Kidney (tissue), 14 donors: ENCODE results near the gene PRDM16. TPM values are rescaled to one million over a fixed set of nuclear protein-coding genes. Genes with fewer than 3 reads are reported as not detected.

Experiments used
- DNase-seq, 5 donors: peaks; one replicate each; pipeline ENCODE4 v3.0.0-alpha.2; 2013 to 2020
- FAIRE-seq: peaks from 2 replicates; lab custom pipeline; 2012; peaks lifted over from hg19 to GRCh38; lab: Jason Lieb, UNC
- H3K27ac ChIP-seq, 2 donors: one replicate each; pipeline ENCODE4 v1.7.0; 2013; ENCODE audit warnings: low read depth in 2 of 2, low read length in 2 of 2, inconsistent platforms in 1 of 2
- H3K27me3 ChIP-seq: one replicate; pipeline ENCODE4 v1.7.1; 2013; ENCODE audit warnings: low read length, inconsistent platforms; ENCODE audit not compliant: control insufficient read depth, insufficient read depth
- H3K36me3 ChIP-seq, 3 donors: one replicate each; pipeline versions ENCODE4 v1.7.0 to v1.7.1; 2013; ENCODE audit warnings: low read length in 3 of 3, control low read depth in 1 of 3, inconsistent platforms in 1 of 3; ENCODE audit not compliant: insufficient read depth in 3 of 3, control insufficient read depth in 2 of 3
- H3K4me1 ChIP-seq, 3 donors: one replicate each; pipeline versions ENCODE4 v1.7.0 to v1.7.1; 2013; ENCODE audit warnings: low read length in 3 of 3, inconsistent platforms in 1 of 3, low read depth in 1 of 3; ENCODE audit not compliant: control insufficient read depth in 2 of 3, insufficient read depth in 2 of 3
- H3K4me3 ChIP-seq, 3 donors: one replicate each; pipeline versions ENCODE4 v1.7.0 to v1.8.1; 2013; ENCODE audit warnings: low read length in 3 of 3, control low read depth in 1 of 3, inconsistent platforms in 1 of 3
- H3K9ac ChIP-seq, 3 donors: one replicate each; pipeline versions ENCODE4 v1.7.0 to v1.7.1; 2013; ENCODE audit warnings: low read length in 3 of 3, control low read depth in 1 of 3, inconsistent platforms in 1 of 3
- H3K9me3 ChIP-seq, 3 donors: one replicate each; pipeline versions ENCODE4 v1.7.0 to v1.7.1; 2013; ENCODE audit warnings: low read length in 3 of 3, control low read depth in 1 of 3, inconsistent platforms in 1 of 3; ENCODE audit not compliant: control insufficient read depth in 2 of 3, insufficient read depth in 1 of 3
- intact Hi-C: fragments of 100-400 bp; cut with DNase I; formaldehyde crosslinking; loops from one replicate; pipeline ENCODE4 v1.11.1; 2022
- polyA plus RNA-seq: library from polyadenylated mRNA; stranded (reverse); fragments of 350-450 nt; fragmentation: Illumina TruSeq; extraction: RNeasy Lipid Tissue Mini Kit (QIAGEN cat#74804); gene quantifications from one replicate; pipeline ENCODE4 v1.2.3, GENCODE V29; 2014; ENCODE audit warnings: low read depth, low replicate concordance; ENCODE audit not compliant: insufficient read depth
- total RNA-seq: library from RNA; stranded (reverse); fragmentation: NEBNext Ultra II Directional; extraction: Animal tissue kit (Norgen Biotek cat#: 25700); gene quantifications from one replicate; pipeline ENCODE4 v1.2.1, GENCODE V29; 2021
- TF ChIP-seq, protein P1 (sequence below): IDR thresholded peaks from 3 replicates; pipeline ENCODE4 v1.5.1; 2012; ENCODE audit warnings: mild to moderate bottlenecking, moderate library complexity, borderline replicate concordance; ENCODE audit not compliant: insufficient read depth; ENCODE audit errors: extremely low read depth
- donor health status: control.
- donor health status: control.
- donor health status: control.
- donor health status: control.
- donor health status: control.
- donor health status: DM: yes; HTN: yes; CAD: no.
- donor health status: Normal renal cell carcinoma (clear cell type).

PRDM16 gene
- total and polyA plus RNA-seq, 2 donors from 2014 or later, result 3.0 to 21.9 TPM

DNA sequence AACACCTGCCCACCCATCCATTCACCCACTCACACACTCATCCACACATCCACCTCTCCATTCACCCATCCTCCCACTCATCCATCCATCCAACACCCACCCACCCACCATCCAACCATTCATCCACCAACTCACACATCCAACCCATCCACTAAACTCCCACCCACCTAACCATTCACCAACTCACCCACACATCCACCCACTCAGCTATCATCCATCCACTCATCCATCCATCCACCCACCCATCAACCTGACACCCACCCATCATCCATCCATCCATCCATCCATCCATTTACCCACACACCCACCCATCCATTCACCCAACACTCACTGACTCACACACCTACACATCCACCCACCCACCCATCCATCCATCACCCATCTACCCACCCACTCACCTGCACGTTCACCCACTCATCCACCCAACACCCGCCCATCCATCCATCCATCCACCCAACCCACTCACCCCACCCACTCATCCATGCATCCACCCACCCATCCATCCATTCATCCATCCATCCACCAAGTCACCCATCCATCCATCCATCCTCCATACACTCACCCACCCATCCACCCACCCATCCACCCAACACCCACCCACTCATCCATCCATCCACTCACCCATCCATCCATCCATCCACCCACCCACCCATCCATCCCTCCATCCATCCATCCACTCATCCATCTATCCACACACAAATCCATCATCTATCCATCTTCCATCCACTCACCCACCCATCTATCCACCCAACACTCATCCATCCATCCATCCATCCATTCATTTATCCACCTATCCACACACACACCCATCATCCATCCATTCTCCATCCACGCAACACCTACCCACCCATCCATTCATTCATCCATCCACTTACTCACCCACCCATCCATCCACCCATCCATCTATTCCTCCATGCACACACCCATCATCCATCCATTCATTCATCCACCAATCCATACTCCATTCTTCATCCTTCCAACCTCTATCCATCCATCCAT is 17.4 kb upstream of the PRDM16 start:
- Histone ChIP-seq H3K4me3 (no peak overlapping the region), H3K36me3 (no peaks in the 10 kb centered on the region), H3K4me1 (no peaks in the 10 kb centered on the region), H3K27ac (no peak overlapping the region), H3K9ac (no peak overlapping the region), H3K9me3 (peaks cover 0 to 5% (median 0%) of the 10 kb centered on the region in 3 donors), H3K27me3 (no peaks in the 10 kb centered on the region)
- FAIRE-seq, result no peak
- peak in 2 of 5 donors; percentile 3 to 16 for DNase-seq
- intact Hi-C loops, result no loop called here
- TF ChIP-seq, protein P1, sequence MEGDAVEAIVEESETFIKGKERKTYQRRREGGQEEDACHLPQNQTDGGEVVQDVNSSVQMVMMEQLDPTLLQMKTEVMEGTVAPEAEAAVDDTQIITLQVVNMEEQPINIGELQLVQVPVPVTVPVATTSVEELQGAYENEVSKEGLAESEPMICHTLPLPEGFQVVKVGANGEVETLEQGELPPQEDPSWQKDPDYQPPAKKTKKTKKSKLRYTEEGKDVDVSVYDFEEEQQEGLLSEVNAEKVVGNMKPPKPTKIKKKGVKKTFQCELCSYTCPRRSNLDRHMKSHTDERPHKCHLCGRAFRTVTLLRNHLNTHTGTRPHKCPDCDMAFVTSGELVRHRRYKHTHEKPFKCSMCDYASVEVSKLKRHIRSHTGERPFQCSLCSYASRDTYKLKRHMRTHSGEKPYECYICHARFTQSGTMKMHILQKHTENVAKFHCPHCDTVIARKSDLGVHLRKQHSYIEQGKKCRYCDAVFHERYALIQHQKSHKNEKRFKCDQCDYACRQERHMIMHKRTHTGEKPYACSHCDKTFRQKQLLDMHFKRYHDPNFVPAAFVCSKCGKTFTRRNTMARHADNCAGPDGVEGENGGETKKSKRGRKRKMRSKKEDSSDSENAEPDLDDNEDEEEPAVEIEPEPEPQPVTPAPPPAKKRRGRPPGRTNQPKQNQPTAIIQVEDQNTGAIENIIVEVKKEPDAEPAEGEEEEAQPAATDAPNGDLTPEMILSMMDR, result no peak

DNA sequence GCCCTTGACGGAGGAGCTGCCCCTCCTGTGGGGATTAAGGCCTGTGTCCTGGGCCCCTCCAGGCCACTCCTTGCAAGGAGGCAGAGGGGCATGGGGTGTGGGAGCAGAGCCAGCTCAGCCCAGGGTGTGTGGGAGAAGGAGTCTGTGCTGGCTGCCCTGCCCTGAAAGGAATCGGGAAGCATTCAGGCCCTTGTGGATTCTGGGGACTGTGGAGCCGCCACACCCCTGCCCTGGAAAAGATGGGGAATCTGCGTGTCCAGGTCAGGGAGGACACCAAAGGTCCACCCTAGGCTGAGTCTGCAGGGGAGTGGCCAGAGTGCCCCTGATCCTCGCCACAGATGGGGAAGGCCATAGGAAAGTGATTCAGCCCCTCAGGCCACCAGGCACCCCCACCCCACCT is 16.5 kb upstream of the PRDM16 start:
- no peaks in the 10 kb centered on the region for H3K36me3 ChIP-seq
- H3K27me3 ChIP-seq, result no peaks in the 10 kb centered on the region
- H3K27ac ChIP-seq, result no peak overlapping the region
- peaks cover 0 to 5% (median 0%) of the 10 kb centered on the region in 3 donors for H3K9me3 ChIP-seq
- TF ChIP-seq, protein P1, result no peak
- intact Hi-C loops, result no loop called here
- FAIRE-seq (no peak), DNase-seq (peak in 3 of 5 donors; percentile 7 to 38 (median 14))
- H3K9ac ChIP-seq, result no peak overlapping the region
- no peak overlapping the region for H3K4me3 ChIP-seq
- no peaks in the 10 kb centered on the region for H3K4me1 ChIP-seq

DNA sequence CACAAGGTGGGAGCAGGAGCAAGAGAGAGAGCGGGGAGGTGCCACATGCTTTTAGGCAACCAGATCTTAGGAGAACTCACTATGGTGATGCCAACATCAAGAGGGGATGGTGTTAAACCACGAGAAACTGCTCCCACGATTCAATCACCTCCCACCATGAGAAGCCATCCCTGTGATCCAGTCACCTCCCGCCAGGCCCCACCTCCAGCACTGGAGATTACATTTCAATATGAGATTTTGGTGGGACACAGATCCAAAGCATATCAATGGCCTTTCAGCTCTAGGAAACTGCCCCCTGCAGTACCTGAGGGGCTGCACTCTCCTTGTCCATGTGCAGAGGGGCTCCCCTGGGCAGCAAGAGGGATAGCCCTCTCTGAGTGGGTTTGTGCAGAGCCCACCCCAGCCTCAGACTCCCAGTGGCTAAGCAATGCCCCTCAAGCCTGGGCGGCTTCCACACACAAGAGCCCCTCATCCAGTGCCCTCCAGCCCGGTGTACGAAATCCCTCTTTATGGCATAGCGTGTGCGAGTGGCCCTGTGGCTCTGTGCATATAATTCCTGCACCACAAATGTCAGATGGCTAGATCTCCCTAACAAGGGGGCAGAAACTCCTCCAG is 15.5 kb upstream of the PRDM16 start:
- peaks cover 0 to 2% (median 0%) of the 10 kb centered on the region in 3 donors for H3K9me3 ChIP-seq
- H3K27ac ChIP-seq, result no peak overlapping the region
- FAIRE-seq, result no peak
- H3K9ac ChIP-seq, result no peak overlapping the region
- TF ChIP-seq, protein P1, result no peak
- intact Hi-C loops, result no loop called here
- H3K4me3 ChIP-seq, result no peak overlapping the region
- H3K36me3 ChIP-seq, result no peaks in the 10 kb centered on the region
- peak in 3 of 5 donors; percentile 3 to 59 (median 5) for DNase-seq
- no peaks in the 10 kb centered on the region for H3K4me1 ChIP-seq
- no peaks in the 10 kb centered on the region for H3K27me3 ChIP-seq
